ENCODE measurements around the gene MARK2. TPM values are rescaled to one million over a fixed set of nuclear protein-coding genes. Genes with fewer than 3 reads are reported as not detected.

Gene MARK2
- total and polyA plus RNA-seq, 2 donors (not counting 1 experiment from before 2014, with no cell fraction given), result 6.4 to 12.3 TPM

DNA sequence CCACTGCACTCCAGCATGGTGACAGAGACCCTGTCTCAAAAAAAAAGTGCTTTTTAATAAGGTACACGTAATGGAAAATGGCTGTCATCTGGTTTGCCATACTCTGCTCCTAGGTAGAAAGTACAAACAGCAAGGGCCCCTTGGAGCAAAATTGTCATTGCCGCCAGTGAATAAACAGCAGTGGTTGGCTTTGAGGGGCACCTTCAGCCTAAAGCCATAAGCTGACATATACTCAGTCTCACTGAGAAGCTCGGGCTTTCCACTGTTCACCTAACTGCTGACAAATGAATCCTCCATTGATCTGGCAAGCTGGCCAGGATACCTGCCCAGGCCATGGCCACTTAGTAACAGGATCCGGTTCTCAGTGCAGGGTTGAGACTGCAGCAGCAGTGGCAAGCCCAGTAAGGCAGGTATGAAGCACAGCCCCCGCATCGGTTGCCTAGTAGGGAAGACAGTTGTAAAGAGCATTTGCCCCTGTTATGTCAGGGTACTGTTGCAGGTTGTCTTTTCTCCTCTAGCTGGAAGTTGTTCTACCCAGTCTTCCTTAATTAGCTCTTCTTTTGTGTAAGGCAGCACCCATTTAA, 38.8 kb downstream of the MARK2 start:
- Histone ChIP-seq H2AFZ (ENCODE audit: low read length) (no peak overlapping the region), H4K20me1 (ENCODE audit: control insufficient read depth, extremely low read depth, insufficient read depth, low read length) (no peaks in the 10 kb centered on the region), H3K27ac (ENCODE audit: insufficient read depth, low read length) (no peak overlapping the region), H3K9me3 (ENCODE audit: control insufficient read depth, insufficient read depth, low read depth, low read length) (no peaks in the 10 kb centered on the region), H3K4me1 (ENCODE audit: control insufficient read depth, extremely low read depth, insufficient read depth, low read length) (peaks cover 17% of the 10 kb centered on the region), H3K79me2 (ENCODE audit: control insufficient read depth, insufficient read depth, low read length) (peaks cover 64% of the 10 kb centered on the region), H3K27me3 (ENCODE audit: control insufficient read depth, insufficient read depth, low read length) (no peaks in the 10 kb centered on the region), H3K4me2 (ENCODE audit: extremely low read depth, insufficient read depth, low read length) (no peak overlapping the region), H3K36me3 (ENCODE audit: control insufficient read depth, insufficient read depth, low read length) (no peaks in the 10 kb centered on the region), H3K4me3 (replicated peaks in 1 of 4; ENCODE audit: control extremely low read depth in 1 of 4, insufficient read depth in 1 of 4, low read depth in 3 of 4, low read length in 4 of 4) (no peak overlapping the region), H3K9ac (ENCODE audit: insufficient read depth, low read length) (no peak overlapping the region)
- no peak for DNase-seq (ENCODE audit: low read depth in 2 of 2)
- TF ChIP-seq EZH2 (IDR thresholded peaks at IDR 0.05; ENCODE audit: low read length, missing control alignments), result no peak
- TF ChIP-seq, protein P1, sequence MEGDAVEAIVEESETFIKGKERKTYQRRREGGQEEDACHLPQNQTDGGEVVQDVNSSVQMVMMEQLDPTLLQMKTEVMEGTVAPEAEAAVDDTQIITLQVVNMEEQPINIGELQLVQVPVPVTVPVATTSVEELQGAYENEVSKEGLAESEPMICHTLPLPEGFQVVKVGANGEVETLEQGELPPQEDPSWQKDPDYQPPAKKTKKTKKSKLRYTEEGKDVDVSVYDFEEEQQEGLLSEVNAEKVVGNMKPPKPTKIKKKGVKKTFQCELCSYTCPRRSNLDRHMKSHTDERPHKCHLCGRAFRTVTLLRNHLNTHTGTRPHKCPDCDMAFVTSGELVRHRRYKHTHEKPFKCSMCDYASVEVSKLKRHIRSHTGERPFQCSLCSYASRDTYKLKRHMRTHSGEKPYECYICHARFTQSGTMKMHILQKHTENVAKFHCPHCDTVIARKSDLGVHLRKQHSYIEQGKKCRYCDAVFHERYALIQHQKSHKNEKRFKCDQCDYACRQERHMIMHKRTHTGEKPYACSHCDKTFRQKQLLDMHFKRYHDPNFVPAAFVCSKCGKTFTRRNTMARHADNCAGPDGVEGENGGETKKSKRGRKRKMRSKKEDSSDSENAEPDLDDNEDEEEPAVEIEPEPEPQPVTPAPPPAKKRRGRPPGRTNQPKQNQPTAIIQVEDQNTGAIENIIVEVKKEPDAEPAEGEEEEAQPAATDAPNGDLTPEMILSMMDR (conservative IDR thresholded peaks at IDR 0.05 in 1 of 2, IDR thresholded peaks at IDR 0.05 in 1 of 2; ENCODE audit: low read depth in 1 of 2, low read length in 2 of 2), result no peak

DNA sequence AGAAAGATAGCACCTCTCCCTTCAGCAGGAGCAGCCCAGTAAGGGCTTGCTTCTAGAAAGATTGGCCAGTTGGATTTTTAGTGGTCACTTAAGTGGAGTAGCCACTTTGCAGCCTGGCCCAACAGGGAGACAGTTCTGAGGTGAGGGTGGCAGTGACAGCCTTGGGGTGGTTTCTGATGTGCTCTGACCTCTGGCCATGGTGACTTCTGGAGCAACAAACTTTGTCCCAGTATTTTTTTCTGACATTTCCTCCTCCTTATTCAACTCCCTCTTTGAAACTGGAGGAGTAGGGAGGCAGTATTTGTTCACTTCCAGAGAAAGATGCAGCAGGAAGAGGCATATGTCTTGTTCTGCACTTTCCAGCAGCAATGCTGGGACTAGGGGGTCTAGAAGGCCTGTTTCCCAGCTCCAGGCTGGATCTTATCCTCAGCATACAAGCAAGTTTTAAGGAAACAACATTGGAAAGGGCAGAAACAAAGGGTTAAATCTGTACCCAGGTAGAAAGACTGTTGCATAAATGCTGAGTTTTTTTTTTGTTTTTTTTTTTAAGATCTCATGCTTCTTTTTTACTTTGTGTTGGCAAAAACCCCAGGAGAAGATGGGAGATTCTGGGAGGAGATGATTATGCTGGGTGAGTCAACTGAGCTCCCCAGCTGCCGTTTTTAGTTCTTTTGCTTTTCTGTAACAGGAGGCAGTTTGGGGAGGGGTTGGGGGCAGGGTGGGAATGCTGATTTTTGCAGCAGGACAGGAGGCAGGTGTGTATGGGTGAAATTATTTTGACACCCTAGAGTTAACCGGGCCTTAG, 40.9 kb downstream of the MARK2 start:
- peak overlapping the region; percentile 54 for H3K4me2 ChIP-seq (ENCODE audit: extremely low read depth, insufficient read depth, low read length)
- no peaks in the 10 kb centered on the region for H3K36me3 ChIP-seq (ENCODE audit: control insufficient read depth, insufficient read depth, low read length)
- no peak overlapping the region for H3K9ac ChIP-seq (ENCODE audit: insufficient read depth, low read length)
- peak; percentile 75 for DNase-seq (ENCODE audit: low read depth in 2 of 2)
- H4K20me1 ChIP-seq (ENCODE audit: control insufficient read depth, extremely low read depth, insufficient read depth, low read length), result no peaks in the 10 kb centered on the region
- H3K4me1 ChIP-seq (ENCODE audit: control insufficient read depth, extremely low read depth, insufficient read depth, low read length), result peaks cover 14% of the 10 kb centered on the region
- no peak overlapping the region for H2AFZ ChIP-seq (ENCODE audit: low read length)
- no peaks in the 10 kb centered on the region for H3K27me3 ChIP-seq (ENCODE audit: control insufficient read depth, insufficient read depth, low read length)
- H3K4me3 ChIP-seq (replicated peaks in 1 of 4; ENCODE audit: control extremely low read depth in 1 of 4, insufficient read depth in 1 of 4, low read depth in 3 of 4, low read length in 4 of 4), result peak overlapping the region in 1 of 4 experiments; percentile 7
- TF ChIP-seq, protein P1 (conservative IDR thresholded peaks at IDR 0.05 in 1 of 2, IDR thresholded peaks at IDR 0.05 in 1 of 2; ENCODE audit: low read depth in 1 of 2, low read length in 2 of 2), result no peak
- no peak for TF ChIP-seq EZH2 (IDR thresholded peaks at IDR 0.05; ENCODE audit: low read length, missing control alignments)
- H3K9me3 ChIP-seq (ENCODE audit: control insufficient read depth, insufficient read depth, low read depth, low read length), result no peaks in the 10 kb centered on the region
- peak overlapping the region; percentile 53 for H3K27ac ChIP-seq (ENCODE audit: insufficient read depth, low read length)
- H3K79me2 ChIP-seq (ENCODE audit: control insufficient read depth, insufficient read depth, low read length), result peaks cover 52% of the 10 kb centered on the region

DNA sequence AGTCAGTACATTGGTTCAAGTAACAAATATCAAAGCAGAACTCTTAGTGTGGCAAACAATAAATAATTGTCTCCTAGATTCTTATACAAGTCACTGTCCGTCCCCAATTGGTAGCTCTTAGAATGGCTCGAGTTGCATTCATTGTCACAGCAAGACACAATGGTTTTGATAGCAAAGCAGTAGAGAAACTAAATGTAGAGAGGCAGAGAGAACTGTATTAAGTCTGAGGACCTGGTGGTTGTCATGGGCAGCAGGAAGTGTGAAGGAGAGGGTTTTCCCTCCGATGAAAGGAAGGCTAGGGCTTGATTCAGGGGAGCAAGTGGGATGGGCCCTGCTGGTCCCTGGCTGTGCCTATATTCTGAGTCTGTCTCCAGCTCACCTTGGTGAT, 41.5 kb downstream of the MARK2 start:
- Histone ChIP-seq H3K79me2 (ENCODE audit: control insufficient read depth, insufficient read depth, low read length) (peaks cover 49% of the 10 kb centered on the region), H3K4me3 (replicated peaks in 1 of 4; ENCODE audit: control extremely low read depth in 1 of 4, insufficient read depth in 1 of 4, low read depth in 3 of 4, low read length in 4 of 4) (peak overlapping the region in 1 of 4 experiments; percentile 7), H3K27me3 (ENCODE audit: control insufficient read depth, insufficient read depth, low read length) (no peaks in the 10 kb centered on the region), H4K20me1 (ENCODE audit: control insufficient read depth, extremely low read depth, insufficient read depth, low read length) (no peaks in the 10 kb centered on the region), H3K36me3 (ENCODE audit: control insufficient read depth, insufficient read depth, low read length) (no peaks in the 10 kb centered on the region), H2AFZ (ENCODE audit: low read length) (no peak overlapping the region), H3K9ac (ENCODE audit: insufficient read depth, low read length) (no peak overlapping the region), H3K9me3 (ENCODE audit: control insufficient read depth, insufficient read depth, low read depth, low read length) (no peaks in the 10 kb centered on the region), H3K27ac (ENCODE audit: insufficient read depth, low read length) (no peak overlapping the region), H3K4me2 (ENCODE audit: extremely low read depth, insufficient read depth, low read length) (peak overlapping the region; percentile 52), H3K4me1 (ENCODE audit: control insufficient read depth, extremely low read depth, insufficient read depth, low read length) (peaks cover 14% of the 10 kb centered on the region)
- no peak for DNase-seq (ENCODE audit: low read depth in 2 of 2)
- no peak for TF ChIP-seq EZH2 (IDR thresholded peaks at IDR 0.05; ENCODE audit: low read length, missing control alignments)
- TF ChIP-seq, protein P1 (conservative IDR thresholded peaks at IDR 0.05 in 1 of 2, IDR thresholded peaks at IDR 0.05 in 1 of 2; ENCODE audit: low read depth in 1 of 2, low read length in 2 of 2), result no peak
